SJSA1 (cell line): ENCODE data around the gene HOMER2. TPM values are rescaled to one million over a fixed set of nuclear protein-coding genes. Genes with fewer than 3 reads are reported as not detected.
"Not testable (repeated sequence)": the region's sequence is repeated elsewhere in the genome, so short reads cannot be mapped to it uniquely, and the experiment has no call there.

Experiments
- DNase-seq, 2 experiments: peaks; one replicate each; pipeline ENCODE4 v3.0.0-alpha.2; 2015 to 2020; ENCODE audit warnings: low spot score in 2 of 2, low read depth in 1 of 2
- H3K27ac ChIP-seq: fragments of 250-450 bp; sonication (Bioruptor Pico); 2 replicates; pipeline ENCODE4 v1.5.1; 2020; ENCODE audit warnings: mild to moderate bottlenecking, moderate library complexity
- H3K27me3 ChIP-seq: fragments of 250-450 bp; sonication (Bioruptor Pico); replicated peaks from 2 replicates; pipeline ENCODE4 v1.5.1; 2020; ENCODE audit warnings: mild to moderate bottlenecking, moderate library complexity
- H3K36me3 ChIP-seq: fragments of 250-450 bp; sonication (Bioruptor Pico); 2 replicates; pipeline ENCODE4 v1.5.1; 2020; ENCODE audit warnings: mild to moderate bottlenecking
- H3K4me1 ChIP-seq: fragments of 250-450 bp; sonication (Bioruptor Pico); replicated peaks from 2 replicates; pipeline ENCODE4 v1.6.1; 2021; ENCODE audit warnings: mild to moderate bottlenecking
- H3K4me3 ChIP-seq: fragments of 250-450 bp; sonication (Bioruptor Pico); 2 replicates; pipeline ENCODE4 v1.5.1; 2020; ENCODE audit warnings: mild to moderate bottlenecking
- H3K9me3 ChIP-seq: fragments of 250-450 bp; sonication (Bioruptor Pico); replicated peaks from 2 replicates; pipeline ENCODE4 v1.5.1; 2020; ENCODE audit warnings: mild to moderate bottlenecking
- total RNA-seq: library from RNA; depleted of rRNA; stranded (reverse); fragments of >200 nt; shearing (Covaris generic); gene quantifications from 2 replicates; pipeline ENCODE4 v1.2.3, GENCODE V29; 2014

Gene HOMER2
- total RNA-seq, 1 experiment from 2014 or later = 1.2 TPM

DNA sequence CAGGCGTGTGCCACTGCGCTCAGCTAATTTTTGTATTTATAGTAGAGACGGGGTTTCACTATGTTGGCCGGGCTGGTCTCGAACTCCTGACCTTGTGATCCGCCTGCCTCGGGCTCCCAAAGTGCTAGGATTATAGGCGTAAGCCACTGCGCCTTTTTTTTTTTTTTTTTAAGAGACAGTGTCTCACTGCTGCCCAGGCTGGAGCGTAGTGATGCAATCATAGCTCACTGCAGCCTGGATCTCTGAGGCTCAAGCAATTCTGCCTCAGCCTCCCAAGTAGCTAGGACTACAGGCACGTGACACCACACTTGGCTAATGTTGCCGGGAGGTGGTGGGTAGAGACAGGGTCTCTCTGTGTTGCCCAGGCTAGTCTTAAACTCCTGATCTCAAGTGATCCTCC, 59.0 kb downstream of the HOMER2 start:
- not testable (repeated sequence) for H3K9me3 ChIP-seq, H3K27me3 ChIP-seq, H3K4me3 ChIP-seq, H3K36me3 ChIP-seq, DNase-seq, H3K4me1 ChIP-seq, H3K27ac ChIP-seq

DNA sequence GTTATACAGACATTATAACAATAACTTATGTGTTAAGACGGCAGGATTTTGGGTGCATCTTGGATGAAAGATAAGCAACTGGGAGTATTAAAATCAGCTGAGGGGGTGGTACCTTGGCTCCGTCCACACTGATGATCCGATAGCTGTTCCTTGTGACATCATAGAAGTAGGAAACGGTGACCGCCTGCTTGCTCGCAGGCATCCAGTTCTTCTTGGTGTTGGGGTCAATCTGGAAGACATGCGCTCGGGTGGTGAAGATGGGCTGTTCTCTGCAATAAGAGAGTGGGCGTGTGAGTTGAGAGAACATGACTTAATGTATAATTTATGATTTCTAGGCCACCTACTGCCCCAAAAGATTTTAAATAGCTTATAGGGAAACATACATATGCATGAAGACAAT, 59.9 kb downstream of the HOMER2 start:
- H3K9me3 ChIP-seq = no peaks in the 10 kb centered on the region
- no peak overlapping the region for H3K27ac ChIP-seq
- DNase-seq = no peak
- no peaks in the 10 kb centered on the region for H3K27me3 ChIP-seq
- H3K4me3 ChIP-seq = no peak overlapping the region
- no peaks in the 10 kb centered on the region for H3K4me1 ChIP-seq
- no peaks in the 10 kb centered on the region for H3K36me3 ChIP-seq

GRCh38 chr15:82890995-82891390, 61.5 kb downstream of the HOMER2 start:
- no peak for DNase-seq
- Histone ChIP-seq H3K4me1 (no peaks in the 10 kb centered on the region), H3K27me3 (no peaks in the 10 kb centered on the region), H3K27ac (no peak overlapping the region), H3K36me3 (no peaks in the 10 kb centered on the region), H3K4me3 (no peak overlapping the region), H3K9me3 (no peaks in the 10 kb centered on the region)

DNA sequence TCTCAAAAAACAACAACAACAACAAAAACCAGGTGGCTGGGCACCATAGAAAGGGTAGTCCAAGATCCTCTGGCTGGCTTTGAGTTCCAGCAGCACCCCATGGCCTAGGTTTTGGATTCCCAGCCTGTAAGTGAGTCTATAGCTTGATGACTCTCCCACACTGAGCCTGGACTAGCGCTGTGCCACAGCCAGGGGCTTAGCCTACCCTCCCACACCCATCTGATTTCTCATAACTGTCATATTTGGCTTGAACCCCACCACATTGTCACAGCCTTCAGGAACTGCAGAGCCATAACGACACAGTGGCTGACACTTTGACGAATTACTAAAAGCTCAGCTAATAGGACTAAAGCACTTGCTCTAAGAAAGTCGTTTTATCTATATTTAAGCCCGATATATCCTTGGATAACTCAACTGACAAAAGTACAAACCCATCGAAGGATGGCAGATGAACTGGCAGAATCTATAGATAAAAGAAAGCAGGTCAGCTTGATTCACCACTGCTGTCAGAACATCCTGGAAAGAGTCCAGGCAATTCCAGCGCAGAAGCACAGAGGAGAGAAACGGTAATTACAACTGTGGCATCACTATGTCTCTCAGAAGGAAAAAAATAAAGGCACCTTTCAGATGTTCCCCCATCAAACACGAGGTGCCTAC, 62.1 kb downstream of the HOMER2 start:
- Histone ChIP-seq H3K9me3 (no peaks in the 10 kb centered on the region), H3K36me3 (no peaks in the 10 kb centered on the region), H3K4me3 (no peak overlapping the region), H3K27me3 (no peaks in the 10 kb centered on the region), H3K27ac (no peak overlapping the region), H3K4me1 (no peaks in the 10 kb centered on the region)
- no peak for DNase-seq

DNA sequence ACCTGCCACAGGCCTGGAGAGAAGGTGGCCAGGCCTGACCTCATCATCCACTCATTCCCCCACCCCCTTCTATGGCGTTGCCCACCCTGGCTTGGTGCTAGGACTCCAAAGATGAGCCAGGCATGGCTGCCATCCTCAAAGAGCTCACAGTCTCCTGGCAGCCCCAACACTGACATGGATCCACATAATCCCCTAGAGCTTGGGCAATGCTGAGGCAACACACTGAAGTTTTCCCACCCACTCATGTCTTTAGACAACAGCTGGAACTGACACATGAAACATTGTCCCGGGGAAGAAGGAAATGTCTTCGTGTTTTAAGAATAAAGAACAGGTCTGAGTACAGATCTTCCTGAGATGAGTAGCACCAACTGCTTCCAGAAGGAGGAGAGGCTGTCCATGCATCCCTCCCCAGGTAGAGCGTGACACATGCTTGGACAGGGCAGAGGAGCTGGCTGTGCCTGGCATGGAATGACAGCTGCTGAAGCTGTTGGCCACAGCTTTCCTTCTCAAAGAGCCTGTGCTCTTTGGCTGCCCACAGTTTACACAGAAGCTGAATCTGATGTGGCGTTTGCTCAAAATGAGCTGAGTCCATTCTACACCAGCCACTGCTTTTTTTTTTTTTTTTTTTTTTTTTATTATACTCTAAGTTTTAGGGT, 70.1 kb downstream of the HOMER2 start:
- H3K27me3 ChIP-seq = no peaks in the 10 kb centered on the region
- no peak overlapping the region for H3K4me3 ChIP-seq
- no peak overlapping the region for H3K27ac ChIP-seq
- no peak for DNase-seq
- no peaks in the 10 kb centered on the region for H3K36me3 ChIP-seq
- no peaks in the 10 kb centered on the region for H3K4me1 ChIP-seq
- H3K9me3 ChIP-seq = no peaks in the 10 kb centered on the region

DNA sequence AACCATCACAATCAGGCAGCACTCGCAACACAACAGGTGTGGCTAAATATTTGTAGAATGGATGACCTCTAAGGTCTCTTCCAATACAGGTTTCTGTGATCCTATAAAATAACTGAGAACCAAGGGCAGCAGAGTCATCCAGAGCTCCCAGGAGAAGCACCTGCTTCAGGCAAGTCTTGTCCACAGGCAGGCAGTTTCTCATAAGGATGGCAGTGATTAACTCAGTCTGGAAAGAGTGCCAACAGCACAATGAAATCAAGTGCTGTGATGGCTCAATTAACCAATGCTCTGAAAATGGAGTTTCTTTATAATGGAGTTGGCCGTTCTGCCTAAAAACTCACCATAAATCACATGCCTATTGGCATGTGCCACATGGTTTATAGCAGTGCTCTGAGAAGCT, 70.8 kb downstream of the HOMER2 start:
- H3K36me3 ChIP-seq = no peaks in the 10 kb centered on the region
- no peaks in the 10 kb centered on the region for H3K4me1 ChIP-seq
- no peaks in the 10 kb centered on the region for H3K9me3 ChIP-seq
- no peak overlapping the region for H3K4me3 ChIP-seq
- H3K27me3 ChIP-seq = no peaks in the 10 kb centered on the region
- DNase-seq = no peak
- H3K27ac ChIP-seq = no peak overlapping the region

DNA sequence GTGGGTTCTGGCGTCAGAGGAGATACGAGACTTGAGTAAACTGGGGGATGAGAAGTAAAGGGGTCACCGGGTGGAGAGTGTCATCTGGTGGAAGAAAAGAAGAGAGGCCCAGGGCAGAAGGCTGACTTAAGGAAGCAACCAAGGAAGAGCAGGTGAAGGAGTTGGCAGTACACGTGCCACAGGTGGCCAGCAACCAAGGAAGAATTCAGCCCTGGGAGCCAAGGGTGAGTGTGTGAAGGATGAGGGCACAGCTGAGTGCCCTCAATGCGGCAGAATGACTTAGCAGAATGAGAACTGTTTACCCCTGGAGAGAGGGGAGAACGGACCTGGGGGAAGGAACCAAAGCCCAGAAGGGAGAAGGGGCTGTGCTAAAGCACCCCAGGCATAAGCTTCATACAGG, 71.8 kb downstream of the HOMER2 start:
- no peaks in the 10 kb centered on the region for H3K36me3 ChIP-seq
- H3K9me3 ChIP-seq = no peaks in the 10 kb centered on the region
- H3K27me3 ChIP-seq = no peaks in the 10 kb centered on the region
- H3K4me1 ChIP-seq = no peaks in the 10 kb centered on the region
- no peak overlapping the region for H3K27ac ChIP-seq
- DNase-seq = no peak
- H3K4me3 ChIP-seq = no peak overlapping the region

- no peaks in the 10 kb centered on the region; the same call in 1 of the 2 replicates for H3K4me1 ChIP-seq
- no peak for DNase-seq
- no peaks in the 10 kb centered on the region for H3K36me3 ChIP-seq
- no peak overlapping the region for H3K27ac ChIP-seq
- H3K9me3 ChIP-seq = no peaks in the 10 kb centered on the region
- no peaks in the 10 kb centered on the region for H3K27me3 ChIP-seq
- no peak overlapping the region for H3K4me3 ChIP-seq
Measured at GRCh38 chr15:82878325-82878724, 74.2 kb downstream of the HOMER2 start.

GRCh38 chr15:82877825-82878224, 74.7 kb downstream of the HOMER2 start:
- DNase-seq = no peak
- Histone ChIP-seq H3K36me3 (no peaks in the 10 kb centered on the region), H3K4me1 (no peaks in the 10 kb centered on the region; the same call in 1 of the 2 replicates), H3K27ac (no peak overlapping the region), H3K9me3 (no peaks in the 10 kb centered on the region), H3K27me3 (no peaks in the 10 kb centered on the region), H3K4me3 (no peak overlapping the region)

GRCh38 chr15:82875411-82876003, 77.0 kb downstream of the HOMER2 start:
- Histone ChIP-seq H3K9me3 (no peaks in the 10 kb centered on the region), H3K4me3 (no peak overlapping the region), H3K36me3 (no peaks in the 10 kb centered on the region)

DNA sequence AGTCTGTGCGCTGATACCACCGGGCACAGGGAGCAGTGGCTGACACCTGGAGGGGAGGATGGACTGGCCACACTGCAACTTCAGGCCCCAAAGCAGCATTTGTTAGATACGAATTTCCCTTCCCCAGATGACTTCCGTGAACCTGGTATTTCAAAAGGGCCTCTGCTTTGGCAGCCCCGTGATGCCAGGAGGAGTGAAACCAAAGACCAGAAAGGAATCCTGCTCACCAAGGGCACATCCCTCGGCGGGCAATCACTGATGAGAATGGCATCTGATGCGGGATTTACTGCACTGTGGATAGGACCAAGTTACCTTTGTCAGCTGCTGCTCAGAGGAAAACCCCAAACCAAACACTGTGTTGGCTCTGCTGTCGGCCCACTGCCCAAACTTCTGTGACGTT, 77.6 kb downstream of the HOMER2 start:
- no peak for DNase-seq
- H3K4me3 ChIP-seq = no peak overlapping the region
- H3K27me3 ChIP-seq = no peaks in the 10 kb centered on the region
- H3K4me1 ChIP-seq = no peaks in the 10 kb centered on the region; the same call in 1 of the 2 replicates
- H3K36me3 ChIP-seq = no peaks in the 10 kb centered on the region
- no peak overlapping the region for H3K27ac ChIP-seq
- H3K9me3 ChIP-seq = no peaks in the 10 kb centered on the region

More at GRCh38 chr15:82875411-82876003, 77.0 kb downstream of the HOMER2 start:
- H3K27ac ChIP-seq = no peak overlapping the region
- no peak for DNase-seq
- no peaks in the 10 kb centered on the region; the same call in 1 of the 2 replicates for H3K4me1 ChIP-seq
- H3K27me3 ChIP-seq = no peaks in the 10 kb centered on the region

GRCh38 chr15:82874267-82874666, 78.3 kb downstream of the HOMER2 start:
- no peak for DNase-seq
- Histone ChIP-seq H3K9me3 (no peaks in the 10 kb centered on the region), H3K27ac (no peak overlapping the region), H3K4me3 (no peak overlapping the region), H3K4me1 (no peaks in the 10 kb centered on the region; the same call in 1 of the 2 replicates), H3K27me3 (no peaks in the 10 kb centered on the region), H3K36me3 (no peaks in the 10 kb centered on the region)

- DNase-seq = no peak
- H3K4me1 ChIP-seq = no peaks in the 10 kb centered on the region; the same call in 1 of the 2 replicates
- H3K36me3 ChIP-seq = no peaks in the 10 kb centered on the region
- H3K9me3 ChIP-seq = no peaks in the 10 kb centered on the region
- H3K27ac ChIP-seq = no peak overlapping the region
- H3K27me3 ChIP-seq = no peaks in the 10 kb centered on the region
- H3K4me3 ChIP-seq = no peak overlapping the region
Measured at GRCh38 chr15:82873000-82873680, 79.4 kb downstream of the HOMER2 start.
